K562 treated with DMSO at 1 percent for 24 hours (cell line): Measurements from ENCODE around the gene MAS1L. TPM values are rescaled to one million over a fixed set of nuclear protein-coding genes. Genes with fewer than 3 reads are reported as not detected.

Experiments
- total RNA-seq: library from RNA; unstranded; fragments of 300-600 nt; gene quantifications from 2 replicates; pipeline ENCODE4 v1.2.3, GENCODE V29; 2022; ENCODE audit warnings: low read depth; ENCODE audit not compliant: insufficient read depth

Gene MAS1L
- total RNA-seq: not detected in 2 replicates

GRCh38 chr6:29487660-29488059 is at the start of gene MAS1L:
TSS of gene MAS1L (minus strand) at chr6:29487956. CDS start at chr6:29487902, 54 bp downstream.

GRCh38 chr6:29456971-29457370 is 30.8 kb downstream of the MAS1L start, which contains the start of the genes OR11A1 and OR2H1:
TSS of gene OR11A1 (minus strand) at chr6:29457071. CDS start at chr6:29427641, 29,430 bp downstream.
TSS of gene OR2H1 (plus strand) at chr6:29457155. CDS start at chr6:29461770, 4,615 bp downstream.

DNA sequence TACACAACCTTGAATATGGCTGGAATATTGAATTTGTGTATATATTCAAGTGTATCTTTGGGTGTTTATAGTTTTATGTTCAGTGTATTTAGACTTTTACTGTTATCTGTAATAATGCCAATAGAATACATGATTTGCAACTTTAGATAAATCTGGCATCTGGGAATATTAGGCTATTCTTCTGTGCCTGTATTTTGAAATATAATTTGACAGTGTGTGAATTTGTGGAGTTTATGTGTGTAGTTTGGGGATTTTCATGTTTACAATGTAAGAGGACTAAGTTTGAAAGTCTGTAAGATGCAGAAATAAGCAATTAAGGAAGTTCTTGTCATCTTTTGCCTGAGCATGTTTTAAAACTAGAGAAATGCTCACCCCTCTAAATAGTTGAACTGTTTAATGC is 48.8 kb downstream of the MAS1L start, which contains the start of gene OR10C1:
OR10C1 (plus strand) TSS at position 301 of the 400 bp plus-strand sequence. CDS start 710 bp downstream, outside the sequence.

Other genes with a start within 250 kb of the MAS1L start
- gene OR14J1, start 186.3 kb downstream of the MAS1L start, total RNA-seq: not detected in 2 replicates
- not detected in 2 replicates for gene OR5V1, start 119.1 kb downstream of the MAS1L start, total RNA-seq
- not detected in 2 replicates for gene OR12D3, start 112.7 kb downstream of the MAS1L start, total RNA-seq
- gene OR12D2, start 92.3 kb downstream of the MAS1L start, total RNA-seq: not detected in 2 replicates
- not detected in 2 replicates for gene OR12D1, start 73.0 kb downstream of the MAS1L start, total RNA-seq
- not detected in 2 replicates for gene OR10C1, start 48.6 kb downstream of the MAS1L start, total RNA-seq
- not detected in 2 replicates for gene OR11A1, start 30.9 kb downstream of the MAS1L start, total RNA-seq
- gene OR2H1, start 30.8 kb downstream of the MAS1L start, total RNA-seq: not detected in 2 replicates
- gene UBD, start 71.8 kb upstream of the MAS1L start, total RNA-seq: 1.2 and 1.8 TPM in 2 replicates
- not detected in 2 replicates for gene OR2H2, start 97.2 kb upstream of the MAS1L start, total RNA-seq
- gene GABBR1, start 145.2 kb upstream of the MAS1L start, total RNA-seq: 9.9 and 10.5 TPM in 2 replicates
- gene MOG, start 169.1 kb upstream of the MAS1L start, total RNA-seq: not detected in 2 replicates
- gene ZFP57, start 193.2 kb upstream of the MAS1L start, total RNA-seq: 0.19 TPM in 1 of 2 replicates, not detected in the other
- not detected in 2 replicates for gene HLA-F, start 235.5 kb upstream of the MAS1L start, total RNA-seq